NCI-H446 (cell line): Measurements from ENCODE around the gene LRRC9.
A peak's percentile ranks its signal among the peaks of the same experiment; 100 is the strongest.
"Not testable (repeated sequence)": the region's sequence is repeated elsewhere in the genome, so short reads cannot be mapped to it uniquely, and the experiment has no call there.

Experiments
- DNase-seq, 2 experiments: peaks; one replicate each; lab custom pipeline; 2025; lab: John Stamatoyannopoulos, UW

LRRC9 gene

GRCh38 chr14:59957890-59958289 lies 37.9 kb downstream of the LRRC9 start:
- not testable (repeated sequence) for DNase-seq

- no peak for DNase-seq
These were observed 39.7 kb downstream of the LRRC9 start for GRCh38 chr14:59959668-59960067.

- DNase-seq: no peak
These were observed 41.6 kb downstream of the LRRC9 start for GRCh38 chr14:59961518-59962062.

GRCh38 chr14:59964251-59965007 lies 44.5 kb downstream of the LRRC9 start:
- DNase-seq: no peak

GRCh38 chr14:59969319-59969718 lies 49.4 kb downstream of the LRRC9 start:
- no peak for DNase-seq

GRCh38 chr14:59981564-59981963 lies 61.6 kb downstream of the LRRC9 start:
- no peak for DNase-seq

- no peak for DNase-seq
These were observed 63.1 kb downstream of the LRRC9 start for GRCh38 chr14:59983048-59983447.

- no peak for DNase-seq
These were observed 66.7 kb downstream of the LRRC9 start for GRCh38 chr14:59986556-59987059.

GRCh38 chr14:59997449-59997848 lies 77.5 kb downstream of the LRRC9 start:
- DNase-seq: no peak

- no peak for DNase-seq
These were observed 78.0 kb downstream of the LRRC9 start for GRCh38 chr14:59997966-59998365.

- no peak for DNase-seq
These were observed 78.6 kb downstream of the LRRC9 start for GRCh38 chr14:59998564-59998963.

GRCh38 chr14:60002819-60003492 lies 83.0 kb downstream of the LRRC9 start:
- peak in 1 of 2 experiments; percentile 11 for DNase-seq

- no peak for DNase-seq
These were observed 84.0 kb downstream of the LRRC9 start for GRCh38 chr14:60003991-60004390.

GRCh38 chr14:60008042-60008441 lies 88.1 kb downstream of the LRRC9 start:
- DNase-seq: no peak

GRCh38 chr14:60010263-60010662 lies 90.3 kb downstream of the LRRC9 start:
- not testable (repeated sequence) for DNase-seq

GRCh38 chr14:60014402-60014801 lies 94.5 kb downstream of the LRRC9 start:
- no peak for DNase-seq

GRCh38 chr14:60021619-60022018 lies 101.7 kb downstream of the LRRC9 start:
- no peak for DNase-seq

GRCh38 chr14:60025571-60025970 lies 105.6 kb downstream of the LRRC9 start:
- DNase-seq: no peak

GRCh38 chr14:60035177-60035576 lies 115.2 kb downstream of the LRRC9 start:
- DNase-seq: no peak

- DNase-seq: not testable (repeated sequence)
These were observed 128.0 kb downstream of the LRRC9 start for GRCh38 chr14:60047976-60048375.

GRCh38 chr14:60051721-60052221 lies 131.8 kb downstream of the LRRC9 start:
- DNase-seq: peak in 1 of 2 experiments; percentile 12

- no peak for DNase-seq
These were observed 138.1 kb downstream of the LRRC9 start for GRCh38 chr14:60058087-60058486.

GRCh38 chr14:60061371-60061770 lies 141.4 kb downstream of the LRRC9 start:
- no peak for DNase-seq
